ENCODE data around the gene SCN10A.

SCN10A gene

DNA sequence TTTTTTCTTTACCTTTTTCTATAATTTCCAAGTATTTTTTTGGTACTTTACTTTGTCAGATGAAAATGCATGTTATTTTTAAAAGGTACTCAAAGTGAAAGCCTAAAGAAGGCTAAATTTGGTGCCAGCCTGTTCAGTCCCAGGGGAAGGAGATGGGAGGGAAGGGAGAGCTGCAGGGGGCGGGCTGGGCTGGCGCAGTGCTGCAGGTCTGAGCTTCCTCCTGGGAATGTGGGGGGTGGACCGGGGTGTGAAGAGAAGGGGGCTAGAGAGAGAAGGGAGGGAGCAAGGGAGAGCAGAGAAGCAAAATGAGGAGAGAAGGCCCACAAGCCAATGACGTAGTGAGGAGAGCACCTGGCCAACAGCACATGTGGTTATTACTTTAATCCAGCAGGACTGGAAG lies 95.6 kb downstream of the SCN10A start:
- no peak for DNase-seq (ENCODE audit: low read depth)

DNA sequence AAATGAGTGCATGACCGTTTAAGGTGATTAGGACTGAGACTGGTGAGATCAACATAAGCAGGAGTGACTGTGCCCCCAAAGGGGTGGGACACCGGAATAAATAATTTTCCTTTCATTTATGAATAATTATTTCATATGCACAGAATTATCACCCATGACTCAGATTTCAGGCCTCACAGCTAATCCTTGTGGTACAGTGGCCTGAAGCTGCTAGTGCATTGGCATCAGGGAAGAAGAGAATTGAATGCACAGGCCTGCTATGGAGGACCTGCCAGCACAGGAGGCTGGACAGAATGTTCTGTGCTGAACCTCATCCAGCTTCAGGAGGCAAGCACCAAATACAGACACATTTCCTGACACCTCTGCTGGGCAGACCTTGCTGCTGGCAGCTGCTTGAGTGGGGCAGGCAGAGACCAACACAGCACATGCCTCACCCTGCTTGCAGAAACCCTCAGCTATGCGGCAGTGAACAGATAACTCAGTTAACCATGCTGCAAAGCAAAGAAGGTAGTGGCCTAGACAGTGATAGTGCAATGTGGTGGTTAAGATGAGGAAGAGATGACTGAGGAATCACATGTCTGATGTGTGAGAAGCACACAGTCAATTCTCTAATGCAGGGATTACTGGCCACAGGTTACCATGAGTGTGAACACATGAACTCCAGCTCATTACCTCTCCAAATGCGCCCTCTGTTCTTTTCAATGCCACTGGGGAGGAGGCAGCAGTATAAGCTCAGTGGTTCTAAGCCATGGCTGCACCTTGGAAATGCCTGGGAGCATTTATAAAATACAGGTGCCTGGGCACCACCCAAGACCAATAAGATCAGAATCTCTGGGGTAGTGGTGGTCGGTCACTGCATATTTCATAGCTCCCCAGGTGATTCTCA lies 98.4 kb downstream of the SCN10A start:
- DNase-seq (ENCODE audit: low read depth): no peak

DNA sequence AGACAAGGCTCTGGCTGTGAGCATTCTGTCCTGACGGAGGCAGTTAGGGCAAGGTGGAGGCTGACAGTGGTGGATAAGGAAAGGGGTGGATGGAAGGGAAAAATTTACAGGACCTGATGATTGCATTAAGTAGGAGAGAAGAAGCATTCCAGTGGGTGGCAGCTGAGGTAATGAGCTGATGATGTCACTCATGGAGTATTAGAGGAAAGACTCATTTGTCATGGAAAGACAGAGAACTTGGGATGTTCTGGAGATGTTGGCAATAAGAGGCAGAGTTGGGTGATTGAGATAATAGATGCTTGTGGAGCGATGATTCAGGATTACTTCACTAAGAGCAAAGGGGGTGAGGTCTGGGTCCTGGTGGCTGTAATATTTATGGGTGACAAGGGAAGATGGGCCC lies 102.9 kb downstream of the SCN10A start:
- DNase-seq (ENCODE audit: low read depth): no peak

DNA sequence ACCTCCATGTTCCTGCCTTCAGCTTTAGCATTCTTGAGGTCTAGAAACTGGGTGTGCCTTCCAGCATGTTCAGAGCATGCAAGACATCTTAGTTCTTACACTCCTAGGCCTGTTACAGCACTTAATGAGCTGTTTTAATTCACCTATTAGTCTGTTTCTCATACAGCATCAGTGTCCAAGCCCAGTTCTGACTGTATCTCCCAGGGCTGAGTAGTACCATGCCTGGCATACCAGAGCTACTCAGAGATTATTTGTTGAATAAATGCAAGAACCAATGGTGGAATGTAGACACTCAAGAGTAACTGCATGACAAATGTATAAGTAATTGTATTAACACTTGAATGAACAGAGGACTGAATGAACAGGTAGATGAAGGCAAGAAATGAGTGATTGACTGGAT lies 104.7 kb downstream of the SCN10A start:
- no peak for DNase-seq (ENCODE audit: low read depth)

DNA sequence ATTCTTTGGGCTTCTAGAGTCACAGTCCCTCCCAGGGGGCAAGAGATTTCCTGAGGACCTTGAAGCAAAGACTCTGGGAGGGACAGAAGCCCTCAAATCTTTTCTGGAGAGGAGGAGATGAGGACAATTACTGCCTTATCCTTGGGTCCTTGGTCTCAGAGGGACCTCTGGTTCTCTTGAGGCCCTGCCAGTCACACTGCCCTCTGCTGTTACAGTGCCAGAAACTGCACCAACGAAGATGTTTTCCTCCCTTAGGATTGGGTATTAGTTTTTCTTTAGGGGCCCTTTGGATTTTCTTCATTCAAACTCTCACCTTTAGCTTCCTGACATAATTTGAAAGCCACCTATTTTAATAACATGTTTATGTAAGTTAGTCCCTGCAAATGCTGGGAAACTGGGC lies 108.3 kb downstream of the SCN10A start:
- DNase-seq (ENCODE audit: low read depth): no peak

DNA sequence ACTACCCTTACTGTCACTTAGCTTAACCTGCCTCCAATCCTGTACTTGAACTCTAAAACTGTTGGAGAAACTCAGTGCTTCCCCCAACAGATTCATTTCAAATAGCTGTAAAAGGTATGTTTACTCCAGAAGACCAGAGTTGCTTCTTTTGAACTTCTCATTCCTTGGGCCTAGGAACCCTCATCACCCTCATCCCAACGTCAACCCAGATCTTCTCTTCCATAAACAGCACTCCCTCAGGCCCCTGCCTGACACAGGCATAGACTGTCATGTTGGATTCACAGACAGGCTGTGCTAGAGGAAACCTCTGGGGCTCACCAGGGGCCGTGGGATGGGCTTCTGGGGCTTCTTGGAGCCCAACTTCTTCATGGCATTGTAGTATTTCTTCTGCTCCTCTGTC lies 109.1 kb downstream of the SCN10A start:
- DNase-seq (ENCODE audit: low read depth): no peak

DNA sequence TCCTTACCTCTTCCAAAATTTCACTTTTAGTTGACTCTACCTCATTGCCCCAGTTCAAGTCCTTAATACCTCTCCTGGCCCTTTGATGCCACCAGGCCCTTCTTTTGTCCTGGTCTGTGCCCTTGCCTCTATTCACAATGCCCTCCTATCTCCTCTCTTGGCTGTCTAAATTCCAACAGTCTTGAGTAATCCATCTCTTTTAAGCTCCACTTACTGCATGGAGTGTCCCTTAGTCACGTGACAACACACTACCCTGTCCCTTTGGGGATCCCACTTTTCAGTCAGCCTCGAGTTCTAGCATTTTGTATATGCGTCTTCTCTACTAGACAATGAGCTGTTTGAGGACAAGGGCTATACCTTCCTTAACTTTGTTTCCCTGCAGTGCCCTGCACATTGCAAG lies 113.8 kb downstream of the SCN10A start:
- DNase-seq (ENCODE audit: low read depth): no peak

DNA sequence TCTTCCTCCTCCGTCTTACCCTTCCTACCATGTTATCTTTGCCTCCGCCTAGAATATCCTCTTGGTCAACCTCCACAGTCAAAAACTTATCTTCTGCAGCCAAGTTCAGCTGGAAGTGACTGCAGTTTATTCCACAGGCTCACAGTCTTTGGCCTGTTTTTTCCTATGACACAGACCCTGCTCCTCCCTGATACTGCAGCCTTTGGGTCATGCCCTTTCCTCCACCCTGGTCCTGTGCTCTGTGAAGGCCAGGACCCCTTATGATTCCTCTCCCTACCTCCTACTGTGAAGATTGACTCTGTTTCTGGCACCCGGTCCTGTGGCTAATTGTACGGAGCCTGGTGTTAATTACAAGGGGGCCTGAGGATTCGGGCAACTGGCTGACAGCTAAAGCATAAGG lies 117.3 kb downstream of the SCN10A start:
- no peak for DNase-seq (ENCODE audit: low read depth)

DNA sequence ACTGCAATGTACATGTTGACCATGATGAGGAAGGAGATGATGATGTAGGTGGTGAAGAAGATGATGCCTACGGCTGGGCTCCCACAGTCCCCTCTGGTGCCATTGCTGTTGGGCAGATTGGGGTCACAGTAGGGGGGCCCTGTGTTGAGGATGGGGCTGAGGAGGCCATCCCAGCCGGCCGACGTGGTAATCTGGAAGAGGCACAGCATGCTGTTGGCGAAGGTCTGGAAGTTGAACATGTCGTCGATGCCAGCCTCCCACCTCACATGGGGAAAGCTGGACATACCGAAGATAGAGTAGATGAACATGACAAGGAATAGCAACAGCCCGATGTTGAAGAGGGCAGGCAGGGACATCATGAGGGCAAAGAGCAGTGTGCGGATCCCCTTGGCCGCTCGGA lies 118.0 kb downstream of the SCN10A start:
- no peak for DNase-seq (ENCODE audit: low read depth)

DNA sequence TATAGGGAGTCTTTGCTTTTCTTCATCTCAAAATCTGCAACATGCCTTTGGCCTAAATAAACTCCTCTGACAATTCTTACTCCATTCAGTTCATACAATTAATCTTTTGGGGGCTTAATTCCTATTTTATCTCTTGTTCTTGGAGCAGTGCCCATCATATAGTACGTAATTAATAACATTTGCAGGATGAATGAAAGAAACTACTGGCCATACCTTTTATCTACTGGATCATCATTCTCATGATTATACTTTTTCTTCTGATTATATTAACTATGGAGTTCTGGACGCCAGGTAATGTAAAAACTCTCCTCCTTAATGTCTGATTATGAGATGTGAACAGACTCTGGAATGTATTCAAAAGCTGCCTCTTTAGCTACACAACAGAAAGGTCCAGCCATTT lies 120.0 kb downstream of the SCN10A start:
- DNase-seq (ENCODE audit: low read depth): no peak

DNA sequence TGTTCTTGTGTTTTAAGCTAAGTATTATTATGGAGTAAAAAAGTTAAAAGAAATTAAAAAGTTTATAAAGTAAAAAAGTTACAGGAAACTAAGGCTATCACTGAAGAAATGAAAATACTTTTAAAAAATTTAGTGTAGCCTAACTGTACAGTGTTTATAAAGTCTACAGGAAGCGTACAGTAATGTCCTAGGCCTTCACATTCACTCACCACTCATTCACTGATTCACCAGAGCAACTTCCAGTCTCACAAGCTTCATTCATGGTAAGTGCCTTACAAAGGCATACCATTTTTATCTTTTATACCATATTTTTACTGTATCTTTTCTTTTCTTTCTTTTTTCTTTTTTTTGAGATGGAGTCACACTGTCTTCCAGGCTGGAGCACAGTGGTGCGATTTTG lies 125.8 kb downstream of the SCN10A start:
- no peak for DNase-seq (ENCODE audit: low read depth)

DNA sequence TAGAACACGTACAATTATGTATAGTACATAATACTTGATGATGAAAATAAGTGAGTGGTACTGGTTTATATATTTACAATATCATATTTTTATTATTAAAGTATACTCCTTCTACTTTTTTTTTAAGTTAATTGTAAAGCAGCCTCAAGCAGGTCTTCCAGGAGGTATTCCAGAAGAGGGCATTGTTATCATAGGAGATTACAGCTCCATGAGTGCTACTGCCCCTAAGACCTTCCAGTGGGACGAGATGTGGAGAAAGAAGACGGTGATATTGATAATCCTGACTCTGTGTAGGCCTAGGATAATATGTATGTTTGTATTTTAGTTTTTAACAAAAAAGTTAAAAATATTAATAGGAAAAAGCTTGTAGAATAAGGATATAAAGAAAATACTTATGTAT lies 126.2 kb downstream of the SCN10A start:
- DNase-seq (ENCODE audit: low read depth): no peak

DNA sequence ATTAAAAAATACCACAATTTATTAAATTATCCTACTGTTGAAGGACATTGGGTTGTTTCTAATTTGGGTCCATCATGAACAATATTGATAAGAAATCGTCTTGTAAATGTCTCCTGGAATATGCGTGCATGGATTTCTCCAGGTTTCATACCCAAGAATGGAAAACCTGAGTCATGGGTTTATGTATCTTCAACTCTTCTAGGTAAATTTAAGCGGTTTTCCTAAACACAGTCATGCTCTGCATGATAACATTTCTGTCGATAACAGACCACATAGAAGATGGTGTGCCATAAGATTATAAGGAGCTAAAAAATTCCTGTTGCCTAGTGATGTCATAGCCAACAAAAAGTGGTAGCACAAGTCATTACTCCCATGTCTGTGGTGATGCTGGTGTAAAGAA lies 126.7 kb downstream of the SCN10A start:
- no peak for DNase-seq (ENCODE audit: low read depth)

DNA sequence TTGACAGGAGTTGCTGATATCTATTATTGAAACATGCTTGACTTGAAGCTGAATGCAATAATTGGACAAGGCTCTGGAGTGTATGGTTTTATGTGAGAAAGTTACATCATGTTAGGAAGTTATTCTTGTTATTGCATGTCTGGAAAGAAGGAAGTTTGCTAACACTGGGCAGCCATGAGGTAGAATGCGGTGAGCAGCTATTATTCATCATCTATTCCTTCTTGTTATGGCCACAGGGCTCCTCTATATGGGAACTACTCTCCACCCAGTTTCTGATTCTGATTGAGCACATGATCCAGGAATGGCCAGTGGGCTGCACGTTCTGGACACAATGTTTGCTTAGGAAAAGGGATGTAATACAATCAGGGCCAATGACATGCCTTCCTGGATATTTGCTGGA lies 128.7 kb downstream of the SCN10A start:
- DNase-seq (ENCODE audit: low read depth): no peak

DNA sequence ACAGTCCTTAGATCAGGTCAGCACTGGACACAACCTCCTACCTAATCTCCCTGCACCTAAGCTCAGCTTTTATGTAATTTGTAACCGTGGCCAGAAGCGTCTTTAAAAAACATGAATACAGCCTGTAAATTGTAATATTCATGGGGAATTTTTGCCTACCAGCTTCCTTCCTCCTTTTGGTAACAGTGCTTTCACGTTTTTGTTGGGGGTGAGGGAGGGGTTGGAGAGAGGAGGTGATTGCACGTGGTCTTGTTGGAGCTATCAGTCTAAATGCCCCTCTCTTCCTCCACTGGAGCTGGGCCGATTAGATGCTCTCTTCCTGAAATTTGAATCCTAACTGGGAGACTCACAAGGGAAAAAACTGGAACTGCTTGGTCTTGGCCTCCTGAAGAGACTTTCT lies 131.5 kb downstream of the SCN10A start:
- no peak for DNase-seq (ENCODE audit: low read depth)

DNA sequence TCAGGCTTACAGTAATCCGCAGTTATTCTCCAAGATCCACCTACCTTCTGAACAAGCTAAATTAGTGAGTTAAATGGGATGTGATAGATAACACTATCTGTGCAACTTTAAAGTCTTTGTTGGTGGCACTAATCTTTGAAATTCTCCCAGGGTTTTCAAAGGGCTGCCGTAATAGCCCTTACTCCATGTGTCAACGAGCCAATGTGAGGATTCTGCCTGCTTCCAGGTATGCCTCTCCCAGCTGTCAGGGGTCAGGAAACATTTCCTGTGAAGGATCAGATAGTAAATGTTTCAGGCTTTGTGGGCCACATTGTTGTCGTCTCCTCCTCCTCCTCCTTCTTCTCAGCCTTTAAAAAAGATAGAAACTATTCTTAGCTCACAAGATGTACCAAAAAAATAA lies 146.3 kb downstream of the SCN10A start:
- no peak for DNase-seq (ENCODE audit: low read depth)

DNA sequence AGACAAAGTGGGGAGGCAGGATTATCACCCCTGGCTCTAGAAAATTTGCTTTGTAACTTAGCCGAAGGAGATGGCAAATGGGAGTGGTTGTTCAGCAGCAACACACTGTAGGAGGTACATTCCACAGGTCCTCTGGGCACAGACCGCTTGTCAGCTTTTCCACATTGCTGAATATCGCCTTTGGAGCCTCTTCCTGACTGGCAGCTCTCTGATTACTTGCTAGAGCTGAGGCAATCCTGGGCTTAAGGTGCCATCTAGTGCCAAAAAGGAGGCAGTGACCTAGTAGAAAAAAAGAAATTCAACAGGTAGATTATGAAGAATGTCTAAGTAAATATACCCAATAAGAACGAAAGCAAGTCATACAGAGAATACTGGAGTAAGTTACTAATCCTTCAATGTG lies 153.5 kb downstream of the SCN10A start:
- no peak for DNase-seq (ENCODE audit: low read depth)

DNA sequence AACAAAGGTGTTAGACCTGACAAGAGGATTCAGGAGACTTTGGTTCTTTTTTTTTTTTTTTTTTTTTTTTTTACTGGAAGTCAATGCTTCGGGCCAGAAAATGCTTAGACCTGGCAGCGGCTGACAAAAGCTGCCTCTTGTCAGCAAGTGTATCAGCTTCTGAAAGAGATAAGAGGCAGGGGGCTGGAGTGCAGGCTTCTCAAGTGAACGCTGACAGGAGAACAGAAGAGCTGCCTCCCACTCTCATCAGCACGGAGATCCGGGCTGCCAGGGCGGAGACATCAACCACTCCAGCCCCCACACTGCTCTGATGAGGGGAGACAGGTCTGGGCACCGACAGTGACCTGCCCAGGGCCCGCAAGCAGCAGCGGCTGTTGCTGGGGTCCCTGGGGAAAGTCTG lies 157.2 kb downstream of the SCN10A start:
- no peak for DNase-seq (ENCODE audit: low read depth)

DNA sequence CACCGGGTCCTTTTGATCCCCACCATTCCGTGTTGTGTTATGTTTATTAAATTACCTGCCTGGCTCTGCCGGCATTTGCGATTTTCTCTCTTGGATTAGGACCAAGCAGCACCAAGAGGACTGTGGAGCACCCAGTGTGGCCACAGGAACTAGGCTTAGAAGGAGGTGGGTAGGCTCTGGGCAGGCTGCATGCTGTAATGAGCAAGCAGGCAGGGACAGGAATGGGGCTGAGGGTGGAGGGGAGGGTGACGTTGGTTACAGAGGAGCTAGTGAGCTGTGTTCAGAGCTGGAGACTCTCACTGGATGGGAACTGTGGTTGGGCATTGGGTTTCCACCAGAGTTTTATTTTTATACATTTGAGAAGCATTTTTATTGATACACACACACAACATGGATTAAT lies 158.6 kb downstream of the SCN10A start:
- no peak for DNase-seq (ENCODE audit: low read depth)

DNA sequence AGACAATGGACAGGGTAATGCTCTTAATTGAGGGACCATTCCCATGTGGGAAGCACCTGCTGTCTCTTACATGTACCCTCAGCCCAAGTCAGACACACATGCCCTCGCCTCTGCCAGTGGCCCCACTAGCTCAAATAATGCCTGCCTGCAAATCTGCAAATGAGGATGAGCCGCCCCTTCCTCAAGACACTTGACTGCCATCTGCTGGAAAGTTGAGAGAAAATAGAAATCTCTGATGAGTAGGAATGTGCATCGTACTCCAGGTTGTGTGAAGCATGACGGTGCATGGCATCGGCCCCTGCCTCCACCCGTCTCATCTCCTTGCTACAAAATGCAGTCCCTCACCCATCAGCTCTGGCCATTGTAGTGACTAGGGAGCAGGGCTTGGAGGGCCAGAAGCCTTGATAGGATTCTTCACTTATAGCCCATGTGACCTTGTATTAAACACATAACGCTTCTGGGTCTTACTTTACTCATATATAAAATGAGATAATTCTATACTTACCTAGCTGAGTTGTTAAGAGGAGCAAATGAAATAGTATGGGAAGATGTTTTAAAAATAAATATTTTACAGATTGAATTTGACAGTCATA lies 160.2 kb downstream of the SCN10A start:
- DNase-seq (ENCODE audit: low read depth): no peak

DNA sequence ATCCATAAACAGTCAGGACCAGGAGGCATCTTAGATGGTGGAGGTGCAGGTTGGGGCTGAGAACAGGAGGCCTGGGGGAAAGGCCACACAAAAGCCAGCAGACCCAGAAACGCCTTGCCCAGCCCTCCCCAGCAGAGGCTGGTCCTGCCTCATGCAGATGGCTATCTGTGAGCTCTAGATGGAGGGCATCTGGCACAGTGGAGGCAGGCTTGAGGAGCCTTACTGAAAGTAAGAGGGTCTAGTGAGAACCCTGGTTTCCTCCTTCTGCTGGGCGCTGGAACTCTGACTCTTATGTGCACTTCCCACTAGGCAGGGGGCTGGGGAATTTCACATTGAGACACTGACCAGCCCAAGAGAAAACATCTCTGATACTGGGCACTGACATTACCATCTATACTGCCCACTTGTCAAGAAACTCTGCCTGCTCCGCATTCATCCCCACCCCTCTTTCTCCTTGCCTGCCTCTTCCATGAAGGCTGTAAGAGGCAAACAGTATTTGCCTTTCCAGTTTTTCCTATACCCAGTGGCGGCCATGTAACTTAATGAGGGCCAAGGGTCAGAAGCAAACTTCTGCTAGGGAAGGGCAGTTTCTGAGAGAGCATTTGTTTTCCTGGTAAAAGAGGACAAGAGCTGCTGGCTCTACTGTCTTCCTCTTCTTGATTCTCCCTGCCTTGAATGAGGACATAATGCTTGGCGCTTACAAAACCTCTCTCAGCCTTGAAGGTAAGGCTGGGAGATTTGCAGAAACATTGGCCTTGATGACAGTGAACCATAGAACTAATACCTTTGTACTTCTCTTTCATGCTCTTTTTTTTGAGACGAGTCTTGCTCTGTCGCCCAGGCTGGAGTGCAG lies 162.1 kb downstream of the SCN10A start:
- no peak for DNase-seq (ENCODE audit: low read depth)

DNA sequence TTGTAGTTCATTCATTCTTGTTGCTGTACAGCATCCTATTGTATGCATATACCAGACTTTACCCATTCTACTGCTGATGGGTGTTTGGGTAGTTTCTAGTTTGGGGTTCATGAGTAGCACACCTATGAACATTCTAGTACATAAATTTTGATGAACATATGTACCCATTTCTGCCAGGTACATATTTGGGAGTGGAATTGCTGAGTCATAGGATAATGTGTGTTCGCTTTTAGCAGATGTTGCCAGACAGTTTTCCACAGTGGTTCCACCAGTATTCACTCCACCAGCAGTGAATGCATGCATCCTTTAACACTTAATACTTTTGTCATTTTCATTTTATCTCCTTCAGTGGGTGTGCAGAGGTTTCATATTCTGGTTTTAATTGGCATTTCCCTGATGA lies 163.1 kb downstream of the SCN10A start:
- DNase-seq (ENCODE audit: low read depth): no peak
